ENCODE measurements around the gene ZC3H12A.

DNA sequence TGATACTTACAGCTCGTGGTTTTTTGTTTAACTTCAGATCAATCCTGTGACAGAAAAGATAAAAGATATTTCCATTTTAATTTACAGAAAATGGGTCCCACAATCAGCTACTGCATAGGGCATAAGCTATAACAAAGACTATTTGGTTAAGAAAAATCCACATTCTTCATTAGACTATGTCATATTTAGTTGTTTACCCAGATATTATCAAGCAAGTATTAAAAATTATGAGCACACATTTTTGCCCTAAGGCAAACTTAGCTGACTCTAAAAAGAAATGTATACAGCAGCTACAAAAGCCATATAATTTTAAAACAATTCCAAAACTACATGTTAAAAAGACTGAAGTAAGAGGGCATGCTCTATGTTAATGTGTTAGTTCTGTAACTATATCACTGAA is 21.5 kb downstream of the ZC3H12A start:
- TF ChIP-seq CTCF (IDR thresholded peaks at IDR 0.05; ENCODE audit: low read depth, low read length, poor library complexity, severe bottlenecking) (no peak), EZH2phosphoT487 (IDR thresholded peaks at IDR 0.05; ENCODE audit: borderline replicate concordance, low read length) (no peak)
